ENCODE results near the gene LAMA4.
A peak's percentile ranks its signal among the peaks of the same experiment; 100 is the strongest.

- TF ChIP-seq PKNOX1 (IDR thresholded peaks at IDR 0.05) = no peak
- no peak for TF ChIP-seq TARDBP (IDR thresholded peaks at IDR 0.05)
- TF ChIP-seq FOXM1 (IDR thresholded peaks at IDR 0.05; ENCODE audit: borderline replicate concordance) = no peak
- no peak for TF ChIP-seq SP1 (IDR thresholded peaks at IDR 0.05)
- peak; percentile 70; the same call in 1 of the 2 replicates for TF ChIP-seq CTBP1 (IDR thresholded peaks at IDR 0.05; ENCODE audit: borderline replicate concordance)
These were observed 21.5 kb downstream of the LAMA4 start for GRCh38 chr6:112232845-112233256.

All from HEK293T (cell line).